ENCODE data around the gene NUTM2G. TPM values are rescaled to one million over a fixed set of nuclear protein-coding genes. Genes with fewer than 3 reads are reported as not detected.
A peak's percentile ranks its signal among the peaks of the same experiment; 100 is the strongest.
"Not testable (repeated sequence)": the region's sequence is repeated elsewhere in the genome, so short reads cannot be mapped to it uniquely, and the experiment has no call there.

NUTM2G gene, protein sequence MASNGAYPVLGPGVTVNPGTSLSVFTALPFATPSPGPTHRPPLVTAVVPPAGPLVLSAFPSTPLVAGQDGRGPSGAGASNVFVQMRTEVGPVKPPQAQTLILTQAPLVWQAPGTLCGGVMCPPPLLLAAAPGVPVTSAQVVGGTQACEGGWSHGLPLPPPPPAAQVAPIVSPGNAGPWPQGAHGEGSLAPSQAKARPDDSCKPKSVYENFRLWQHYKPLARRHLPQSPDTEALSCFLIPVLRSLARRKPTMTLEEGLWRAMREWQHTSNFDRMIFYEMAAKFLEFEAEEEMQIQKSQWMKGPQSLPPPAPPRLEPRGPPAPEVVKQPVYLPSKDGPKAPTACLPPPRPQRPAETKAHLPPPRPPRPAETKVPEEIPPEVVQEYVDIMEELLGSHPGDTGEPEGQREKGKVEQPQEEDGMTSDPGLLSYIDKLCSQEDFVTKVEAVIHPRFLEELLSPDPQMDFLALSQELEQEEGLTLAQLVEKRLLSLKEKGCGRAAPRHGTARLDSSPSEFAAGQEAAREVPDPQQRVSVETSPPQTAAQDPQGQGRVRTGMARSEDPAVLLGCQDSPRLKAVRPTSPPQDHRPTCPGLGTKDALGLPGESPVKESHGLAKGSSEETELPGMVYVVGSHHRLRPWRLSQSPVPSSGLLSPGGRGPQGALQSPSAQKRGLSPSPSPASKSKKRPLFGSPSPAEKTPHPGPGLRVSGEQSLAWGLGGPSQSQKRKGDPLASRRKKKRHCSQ
- total RNA-seq = not detected in 2 replicates

DNA sequence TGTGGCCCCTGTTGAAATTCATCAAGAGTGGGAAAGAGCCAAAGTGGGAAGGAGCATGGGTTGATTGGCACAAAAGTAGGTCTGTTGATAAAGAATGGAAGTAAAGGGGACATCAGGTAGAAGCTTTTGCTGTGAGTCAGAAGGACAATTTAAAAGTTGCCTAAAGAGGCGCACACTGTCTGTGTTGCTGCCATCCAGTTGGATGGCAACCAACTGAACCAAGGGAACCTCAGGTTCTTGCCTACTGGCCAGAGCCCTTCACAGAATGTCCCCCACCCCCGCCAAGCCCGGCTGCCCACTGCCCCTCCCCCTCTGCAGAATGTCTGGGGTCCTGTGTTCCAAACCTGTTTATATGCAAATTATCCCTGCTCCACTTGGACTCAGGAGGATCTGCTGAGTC lies at the start of gene NUTM2G:
Gene NUTM2G, plus strand, starts transcription at position 301 of the 400 bp plus-strand sequence. CDS start 182 bp downstream, outside the sequence.
- not testable (repeated sequence) for DNase-seq (ENCODE audit: low read depth, low spot score)

DNA sequence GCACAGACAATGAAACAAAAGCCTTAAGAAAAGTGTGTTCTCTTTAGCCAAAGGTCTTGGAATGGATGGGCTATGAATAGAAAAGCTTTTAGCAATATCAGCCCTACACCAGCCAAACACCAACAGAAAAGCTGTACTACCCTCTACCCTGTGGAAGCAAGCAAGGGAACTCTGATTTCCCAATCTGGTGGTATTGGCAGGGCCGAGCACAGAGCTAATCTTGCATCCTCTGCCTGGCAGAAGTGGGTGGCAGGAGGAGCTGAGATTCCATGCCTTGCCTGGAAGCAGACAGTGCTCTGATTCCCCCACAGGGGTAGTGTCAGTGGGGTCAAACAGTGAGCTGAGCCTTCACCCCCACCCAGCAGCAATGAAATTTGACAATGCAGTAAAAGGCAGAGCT lies 44.7 kb upstream of the NUTM2G start:
- DNase-seq (ENCODE audit: low read depth, low spot score) = no peak

DNA sequence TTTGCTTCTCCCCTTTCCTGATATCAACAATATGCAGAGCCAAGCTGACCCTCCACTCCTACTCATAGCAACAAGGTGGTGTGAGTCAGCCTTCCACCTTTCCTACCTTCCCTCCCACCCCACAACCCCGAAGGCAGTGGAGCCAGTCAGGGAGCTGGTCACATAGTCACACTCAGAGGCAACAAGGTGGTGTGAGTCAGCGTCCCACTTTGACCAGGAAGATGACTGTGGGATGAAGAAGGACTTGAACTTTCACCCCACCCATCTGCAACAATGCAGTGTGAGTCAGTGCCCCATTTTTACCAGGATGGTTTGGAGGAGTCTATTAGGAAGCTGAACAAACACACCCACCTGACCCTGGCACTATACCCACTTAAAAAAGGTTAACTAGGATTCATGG lies 44.2 kb upstream of the NUTM2G start:
- peak; percentile 51 for DNase-seq (ENCODE audit: low read depth, low spot score)

DNA sequence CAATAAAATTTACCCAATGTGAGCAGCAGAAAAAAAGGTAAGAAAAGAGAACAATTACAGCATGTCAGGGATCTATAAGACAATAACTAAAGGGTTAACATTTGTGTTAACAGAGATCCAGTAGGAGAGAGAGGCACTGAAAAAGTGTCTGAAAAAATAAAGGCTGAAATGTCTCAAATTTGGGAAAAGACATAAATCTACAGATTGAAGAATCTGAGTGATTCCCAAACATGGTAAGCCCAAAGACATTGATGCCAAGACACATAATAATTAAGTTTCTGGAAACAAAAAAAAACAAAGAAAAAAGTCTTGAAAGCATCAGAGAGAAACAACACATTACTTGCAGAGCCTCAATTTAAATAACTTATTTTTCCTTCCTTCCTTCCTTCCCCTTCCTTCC lies 43.2 kb upstream of the NUTM2G start:
- DNase-seq (ENCODE audit: low read depth, low spot score) = no peak

DNA sequence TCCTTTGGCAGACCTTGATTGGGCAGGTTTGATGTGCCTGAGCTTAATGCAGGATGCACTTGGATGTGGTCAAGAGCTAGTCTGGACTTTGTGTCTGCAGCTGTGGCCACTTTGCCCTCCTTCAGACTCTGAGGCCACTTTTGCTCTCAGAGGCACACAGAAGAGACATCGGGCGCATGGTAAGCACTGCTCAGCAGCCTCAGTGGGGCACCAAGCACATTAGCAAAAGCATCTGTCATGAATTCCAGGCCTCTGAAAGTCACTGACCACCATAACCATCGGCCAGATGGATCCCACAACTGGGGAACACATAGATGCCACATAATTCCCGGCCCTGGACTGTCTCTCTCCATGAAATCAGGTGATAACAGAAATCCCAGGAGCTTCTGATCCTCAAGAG lies 40.1 kb upstream of the NUTM2G start:
- no peak for DNase-seq (ENCODE audit: low read depth, low spot score)

DNA sequence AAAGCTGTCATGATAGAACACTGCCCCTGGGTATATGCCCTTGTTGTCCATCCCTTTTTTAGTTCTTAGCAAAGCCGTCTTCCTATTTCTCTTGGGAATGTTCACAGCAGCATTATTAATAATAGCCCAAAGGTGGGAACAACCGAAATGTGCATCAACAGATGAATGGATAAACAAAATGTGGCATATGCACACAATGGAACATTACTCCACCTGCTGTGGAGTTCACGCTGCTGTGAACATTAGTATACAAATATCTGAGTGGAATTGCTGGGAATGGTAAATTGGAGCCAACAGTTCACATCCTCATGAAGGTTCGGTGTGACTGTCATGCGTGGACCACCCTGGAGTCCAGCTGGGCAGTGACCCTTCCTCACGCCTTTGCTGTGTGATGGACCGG lies 36.5 kb upstream of the NUTM2G start:
- no peak for DNase-seq (ENCODE audit: low read depth, low spot score)

DNA sequence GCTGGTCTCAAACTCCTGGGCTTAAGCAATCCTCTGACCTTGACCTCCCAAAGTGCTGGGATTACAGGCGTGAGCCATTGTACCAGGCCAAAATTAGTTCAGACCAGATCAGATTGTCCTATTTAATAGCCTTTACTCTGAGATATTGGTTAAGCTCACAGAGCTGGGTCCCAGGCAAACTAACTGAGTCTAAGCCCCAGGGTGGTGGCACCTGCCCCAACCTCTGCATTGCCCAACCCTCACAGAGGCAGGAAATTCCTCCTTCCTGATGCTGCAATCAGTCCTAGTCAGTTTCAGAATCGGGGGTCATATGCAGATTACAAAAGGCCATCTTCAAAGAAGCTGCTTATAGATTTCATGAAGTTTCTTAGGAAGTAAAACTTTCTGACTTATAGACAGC lies 28.6 kb upstream of the NUTM2G start:
- not testable (repeated sequence) for DNase-seq (ENCODE audit: low read depth, low spot score)

DNA sequence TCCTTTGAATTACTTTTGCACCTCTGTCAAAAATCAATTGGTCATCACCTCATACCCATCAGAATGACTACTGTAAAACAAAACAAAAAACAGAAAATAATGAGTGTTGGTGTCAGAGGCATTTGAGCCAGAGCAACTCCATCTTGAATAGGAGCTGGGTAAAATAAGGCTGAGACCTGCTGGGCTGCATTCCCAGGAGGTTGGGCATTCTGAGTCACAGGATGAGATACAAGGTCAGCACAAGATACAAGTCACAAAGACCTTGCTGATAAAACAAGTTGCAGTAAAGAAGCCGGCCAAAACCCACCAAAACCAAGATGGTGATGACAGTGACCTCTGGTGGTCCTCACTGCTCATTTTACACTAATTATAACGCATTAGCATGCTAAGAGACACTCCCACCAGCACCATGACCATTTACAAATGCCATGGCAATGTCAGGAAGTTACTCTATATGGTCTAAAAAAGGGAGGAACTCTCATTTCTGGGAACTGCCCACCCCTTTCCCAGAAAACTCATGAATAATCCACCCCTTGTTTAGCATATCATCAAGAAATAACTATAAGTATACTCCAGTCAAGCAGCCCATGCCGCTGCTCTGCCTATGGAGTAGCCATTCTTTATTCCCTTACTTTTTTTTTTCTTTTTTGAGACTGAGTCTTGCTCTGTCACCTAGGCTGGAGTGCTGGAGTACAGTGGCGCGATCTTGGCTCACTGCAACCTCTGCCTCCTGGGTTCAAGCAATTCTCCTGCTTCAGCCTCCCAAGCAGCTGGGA lies 23.5 kb upstream of the NUTM2G start:
- not testable (repeated sequence) for DNase-seq (ENCODE audit: low read depth, low spot score)

DNA sequence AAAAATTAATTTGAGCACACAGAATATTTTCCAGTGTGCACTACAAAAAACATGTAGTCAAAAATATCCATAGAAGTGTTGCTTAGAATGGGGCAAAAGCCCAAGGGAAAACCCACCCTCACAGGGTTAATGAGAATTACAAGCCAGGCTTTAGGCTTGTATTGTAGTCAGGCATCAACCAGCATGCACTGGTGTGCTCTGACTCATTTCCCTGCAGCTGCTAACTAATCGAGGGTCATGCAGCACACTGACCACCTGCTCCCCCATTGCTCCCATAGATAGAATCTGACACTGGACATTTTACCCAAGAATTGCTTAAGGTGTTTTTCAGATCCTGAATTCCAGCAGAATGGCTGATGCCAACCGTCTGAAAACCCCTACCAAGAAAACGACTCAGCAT lies 20.2 kb upstream of the NUTM2G start:
- DNase-seq (ENCODE audit: low read depth, low spot score) = not testable (repeated sequence)

DNA sequence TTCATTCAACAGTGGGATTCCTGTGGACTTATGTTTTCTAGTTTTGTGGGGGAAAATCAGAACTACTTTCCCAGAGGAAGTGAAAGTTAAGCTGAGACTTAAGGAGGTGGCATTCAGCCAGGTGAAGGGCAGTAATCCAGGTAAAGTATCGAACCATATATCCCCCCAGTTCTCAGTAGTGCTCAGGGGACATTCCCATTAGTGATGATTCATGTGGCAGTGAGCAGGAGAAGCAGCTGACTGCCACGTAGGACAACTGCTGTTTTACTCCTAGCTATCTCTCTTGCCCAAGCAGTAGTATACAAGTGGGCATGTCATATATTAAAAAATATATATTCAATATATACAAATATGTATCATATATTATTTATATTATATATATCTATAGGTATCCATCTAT lies 13.1 kb upstream of the NUTM2G start:
- not testable (repeated sequence) for DNase-seq (ENCODE audit: low read depth, low spot score)

DNA sequence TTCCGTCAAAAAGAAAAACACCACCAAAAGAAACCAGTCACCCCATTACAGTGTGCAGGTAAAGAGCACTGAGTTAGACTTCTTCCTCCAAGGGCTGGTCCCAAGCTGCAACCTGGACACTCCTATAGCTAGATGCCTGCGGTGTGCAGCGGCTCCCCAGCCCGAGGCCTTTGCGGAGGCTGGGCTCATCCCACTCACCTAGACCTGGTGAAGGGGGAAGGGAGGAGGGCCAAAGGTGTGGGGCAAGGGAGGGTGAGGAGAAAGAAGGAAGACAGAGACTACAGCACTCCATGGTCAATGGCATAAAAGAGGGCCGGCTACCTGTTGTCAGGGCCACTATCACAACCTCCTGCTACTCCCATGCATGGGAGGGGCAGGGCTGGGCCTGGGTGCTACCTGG lies 12.1 kb upstream of the NUTM2G start:
- DNase-seq (ENCODE audit: low read depth, low spot score) = not testable (repeated sequence)

DNA sequence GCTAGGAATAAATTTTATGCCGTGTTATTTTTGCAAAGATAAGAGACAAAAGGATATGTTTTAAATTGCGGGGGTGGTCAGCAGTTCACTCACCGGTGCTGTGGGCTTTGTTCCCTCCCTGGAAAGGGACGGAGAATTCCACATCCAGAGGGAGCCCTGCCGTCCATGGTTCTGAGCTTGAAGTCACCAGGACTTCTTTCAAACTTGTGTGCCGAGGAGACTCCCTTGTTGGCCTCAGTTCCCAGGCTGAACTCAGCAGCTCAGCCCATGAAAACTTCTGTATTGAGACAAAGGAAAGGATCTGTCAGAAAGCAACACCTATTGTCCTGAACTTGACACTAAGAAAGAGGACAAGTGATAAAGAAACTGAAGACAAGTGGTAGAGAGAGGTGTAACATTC lies 10.1 kb upstream of the NUTM2G start:
- DNase-seq (ENCODE audit: low read depth, low spot score) = not testable (repeated sequence)

DNA sequence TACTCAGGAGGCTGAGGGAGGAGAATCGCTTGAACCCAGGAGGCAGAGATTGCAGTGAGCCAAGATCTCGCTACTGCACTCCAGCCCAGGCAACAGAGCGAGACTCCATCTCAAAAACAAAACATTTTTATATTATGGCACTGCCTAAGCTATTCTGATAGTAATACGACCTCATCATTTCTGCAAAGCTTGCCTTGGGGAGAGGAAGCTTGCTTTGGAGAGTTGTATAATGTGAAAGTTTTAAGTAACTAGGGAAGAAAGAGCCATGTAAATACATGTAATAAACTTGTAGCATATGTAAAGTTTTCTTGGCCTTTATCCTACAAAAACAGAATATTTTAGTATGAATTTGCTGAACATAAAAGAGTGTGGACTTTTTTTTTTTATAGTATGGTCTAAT lies 7.8 kb upstream of the NUTM2G start:
- DNase-seq (ENCODE audit: low read depth, low spot score) = not testable (repeated sequence)

DNA sequence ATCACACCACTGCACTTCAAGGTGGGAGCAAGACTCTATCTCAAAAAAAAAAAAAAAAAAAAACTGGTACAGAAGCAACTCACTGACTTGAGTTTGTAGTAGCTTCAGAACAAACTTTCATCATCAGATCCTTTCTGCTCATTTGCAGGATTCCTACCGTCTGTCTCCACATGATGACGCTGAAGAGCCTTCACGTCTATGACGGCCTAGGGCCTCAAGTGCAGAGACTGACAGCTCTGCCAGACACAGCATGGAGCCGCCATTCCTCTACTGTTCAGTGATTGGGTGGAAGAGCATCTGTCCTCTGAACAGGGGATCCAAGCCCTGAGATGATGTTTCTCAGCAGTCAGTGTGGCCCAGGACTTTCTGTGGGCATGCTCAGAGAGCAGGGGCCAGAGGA lies 3.1 kb upstream of the NUTM2G start:
- not testable (repeated sequence) for DNase-seq (ENCODE audit: low read depth, low spot score)

DNA sequence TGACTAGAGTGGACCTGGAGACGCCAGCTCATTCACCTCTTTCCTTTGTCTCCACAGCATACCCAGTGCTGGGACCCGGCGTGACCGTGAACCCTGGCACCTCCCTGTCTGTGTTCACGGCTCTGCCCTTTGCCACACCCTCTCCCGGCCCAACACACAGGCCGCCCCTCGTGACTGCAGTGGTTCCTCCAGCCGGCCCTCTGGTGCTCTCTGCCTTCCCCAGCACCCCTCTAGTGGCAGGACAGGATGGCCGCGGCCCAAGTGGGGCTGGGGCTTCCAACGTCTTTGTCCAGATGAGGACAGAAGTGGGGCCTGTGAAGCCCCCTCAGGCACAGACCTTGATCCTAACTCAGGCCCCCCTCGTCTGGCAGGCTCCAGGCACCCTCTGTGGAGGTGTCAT lies 3.0 kb downstream of the NUTM2G start:
- DNase-seq (ENCODE audit: low read depth, low spot score) = not testable (repeated sequence)

DNA sequence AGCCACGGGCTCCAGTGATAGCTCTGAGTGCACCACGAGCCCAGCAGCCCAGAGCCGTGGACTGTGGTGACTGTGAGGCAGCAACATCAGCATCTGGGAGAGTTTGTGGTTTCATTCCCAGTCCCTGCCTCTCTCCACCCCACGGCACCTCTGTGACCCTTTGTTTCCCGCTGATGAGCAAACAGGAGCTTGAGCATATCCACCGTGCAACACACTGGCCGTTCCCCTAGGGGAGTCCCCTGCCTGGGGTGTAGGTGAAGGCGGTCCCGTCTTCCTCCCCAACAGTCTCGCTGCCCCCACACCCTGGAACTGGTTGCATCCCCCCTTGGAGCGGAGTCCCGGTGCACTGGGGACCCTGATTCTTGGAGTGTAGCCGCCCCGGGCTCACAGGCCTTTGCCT lies 5.5 kb downstream of the NUTM2G start:
- not testable (repeated sequence) for DNase-seq (ENCODE audit: low read depth, low spot score)

DNA sequence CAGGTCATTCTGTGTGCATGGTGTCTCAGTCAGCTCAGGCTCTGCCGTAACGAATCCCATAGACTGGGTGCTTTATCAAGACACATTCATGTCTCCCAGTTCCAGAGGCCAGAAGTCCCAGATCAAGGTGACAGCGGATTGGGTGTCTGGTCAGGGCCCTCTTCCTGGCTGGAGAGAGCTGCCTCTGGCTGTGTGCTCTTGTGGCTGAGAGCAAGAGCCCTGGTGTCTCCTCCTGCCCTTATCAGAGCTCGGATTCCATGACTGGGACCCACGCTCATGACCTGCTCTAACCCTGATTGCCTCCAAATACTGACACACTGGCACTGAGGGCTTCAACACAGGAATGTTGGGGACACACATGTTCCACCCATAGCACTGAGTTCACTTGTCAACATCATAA lies 6.1 kb downstream of the NUTM2G start:
- DNase-seq (ENCODE audit: low read depth, low spot score) = not testable (repeated sequence)

DNA sequence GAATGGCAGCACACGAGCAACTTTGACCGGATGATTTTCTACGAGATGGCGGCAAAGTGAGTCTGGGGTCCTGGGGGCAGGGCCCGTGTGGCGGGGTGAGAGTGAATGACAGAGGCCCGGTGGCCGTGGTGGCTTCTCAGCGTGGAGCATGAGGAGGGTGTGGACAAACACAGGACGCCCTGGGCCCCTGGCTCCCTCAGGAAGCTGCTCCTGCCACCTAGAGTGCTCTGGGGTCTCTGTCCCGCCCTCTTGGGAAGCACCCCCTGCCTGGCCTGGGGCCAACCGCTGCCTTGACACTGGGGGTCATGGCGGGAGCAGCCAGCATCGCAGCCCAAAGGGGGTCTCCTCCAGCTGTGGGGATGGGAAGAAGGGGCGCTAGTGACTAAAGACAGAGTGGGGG lies 6.8 kb downstream of the NUTM2G start:
- not testable (repeated sequence) for DNase-seq (ENCODE audit: low read depth, low spot score)

DNA sequence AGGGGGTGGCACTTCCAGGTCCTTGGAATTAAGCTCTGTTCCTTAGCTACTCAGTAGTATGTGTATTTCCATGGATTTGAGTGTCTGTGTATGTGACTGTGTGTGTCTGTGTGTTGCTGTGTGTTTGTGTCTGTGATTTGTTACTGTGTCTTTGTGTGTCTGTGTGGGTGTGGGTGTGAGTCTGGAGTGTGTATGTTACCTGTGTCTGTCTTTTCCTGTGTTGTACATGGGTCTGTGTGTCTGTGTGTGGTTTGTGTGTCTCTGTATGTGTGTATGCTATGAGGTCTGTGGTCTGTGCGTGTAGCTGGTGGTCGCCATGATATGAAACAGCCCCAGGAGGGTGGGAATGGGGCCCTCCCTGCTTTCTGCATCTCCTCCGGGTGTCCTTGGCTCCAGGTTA lies 8.8 kb downstream of the NUTM2G start:
- not testable (repeated sequence) for DNase-seq (ENCODE audit: low read depth, low spot score)

DNA sequence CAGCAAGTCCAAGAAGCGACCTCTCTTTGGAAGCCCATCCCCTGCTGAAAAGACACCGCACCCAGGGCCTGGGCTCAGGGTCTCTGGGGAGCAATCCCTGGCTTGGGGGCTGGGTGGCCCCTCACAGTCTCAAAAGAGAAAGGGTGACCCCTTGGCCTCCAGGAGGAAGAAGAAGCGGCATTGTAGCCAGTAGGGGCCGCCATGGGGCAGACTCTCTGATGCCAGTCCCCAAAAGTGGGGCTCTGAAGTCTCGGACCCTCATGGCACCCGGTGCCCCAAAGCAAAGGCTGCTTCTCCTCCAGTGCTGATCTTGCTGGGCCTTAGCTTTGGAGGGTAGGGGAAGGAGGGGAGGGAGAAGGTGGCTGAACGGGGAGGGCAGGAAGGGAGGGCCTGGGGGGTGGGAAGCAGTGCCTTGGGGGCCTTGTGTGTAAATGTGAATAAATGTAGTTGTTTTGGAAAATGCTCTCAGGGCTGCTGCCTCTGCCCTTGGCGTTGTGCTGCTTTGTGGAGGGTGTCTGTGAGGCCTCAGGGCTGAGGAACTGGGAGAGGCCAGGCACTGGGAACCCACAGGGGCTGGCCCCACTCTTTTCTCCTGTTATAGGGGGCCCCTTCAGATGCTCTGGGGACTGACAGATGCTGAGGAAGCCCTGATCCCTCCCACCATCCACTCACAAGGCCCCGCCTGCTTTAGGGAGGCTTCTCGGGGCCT lies 10.5 kb downstream of the NUTM2G start:
- not testable (repeated sequence) for DNase-seq (ENCODE audit: low read depth, low spot score)

DNA sequence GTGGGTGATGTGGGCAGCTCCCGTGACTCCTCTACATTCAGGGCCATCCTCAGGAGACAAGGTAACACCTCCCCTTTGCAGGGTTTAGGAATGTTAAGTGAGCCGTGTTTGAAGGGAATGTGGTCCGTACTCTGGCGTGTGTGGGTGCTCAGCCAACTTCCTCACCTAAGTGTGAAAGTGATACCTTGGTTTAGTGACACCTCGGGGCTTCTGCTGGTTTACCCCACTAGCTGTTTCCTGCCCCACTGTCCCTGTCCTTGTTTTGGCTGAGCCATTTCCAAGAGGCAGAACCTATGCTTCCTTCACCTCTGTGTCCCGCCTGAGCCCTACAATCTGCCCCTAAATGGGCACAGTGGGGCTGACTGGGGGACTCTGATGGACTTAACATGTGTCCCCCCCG lies 12.3 kb downstream of the NUTM2G start:
- not testable (repeated sequence) for DNase-seq (ENCODE audit: low read depth, low spot score)
